Stimulated activated naive CD4-positive, alpha-beta T cell (primary cell): ENCODE data around the gene PRR36.

Experiments
- DNase-seq, 6 experiments: peaks; one replicate each; lab custom pipeline; 2025; lab: John Stamatoyannopoulos, UW

PRR36 gene

DNA sequence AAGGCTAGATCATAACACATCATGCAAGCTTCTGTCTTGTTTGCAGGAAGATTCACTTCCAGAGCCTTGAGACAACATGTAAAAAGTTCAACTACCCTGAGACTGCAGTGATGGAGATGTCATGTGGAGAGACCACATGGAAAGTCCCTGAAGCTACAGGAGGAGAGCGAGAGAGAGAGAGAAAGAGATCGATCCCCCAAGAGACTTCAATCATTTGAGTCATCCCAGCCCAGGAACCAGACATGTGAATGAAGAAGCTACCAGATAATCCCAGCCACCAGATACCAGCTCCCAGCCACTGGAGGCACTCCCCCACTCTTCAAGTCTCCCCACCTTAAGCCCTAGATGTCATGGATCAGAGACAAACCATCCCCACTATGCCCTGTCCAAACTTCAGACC, 54.9 kb downstream of the PRR36 start:
- no peak for DNase-seq

DNA sequence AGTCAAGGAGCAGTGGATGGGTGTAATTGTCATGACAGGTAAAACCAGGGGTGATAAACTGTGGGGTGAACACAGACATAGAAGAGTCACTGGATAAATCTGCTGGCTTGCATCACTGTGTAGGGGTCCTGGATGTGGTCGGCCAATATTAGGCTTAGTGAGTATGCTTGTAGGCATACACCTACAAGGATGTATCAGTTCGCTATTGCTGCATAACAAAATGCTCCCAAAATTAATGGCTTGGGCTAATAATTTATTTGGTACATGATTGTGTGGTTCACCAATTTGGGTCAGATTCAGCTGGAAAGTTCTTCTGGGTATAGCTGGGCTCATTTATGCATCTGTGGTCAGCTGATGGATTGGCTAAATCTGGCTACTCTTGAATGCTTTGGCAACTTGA, 55.4 kb downstream of the PRR36 start:
- no peak for DNase-seq
